ENCODE measurements around the gene ADGRB3.

DNA sequence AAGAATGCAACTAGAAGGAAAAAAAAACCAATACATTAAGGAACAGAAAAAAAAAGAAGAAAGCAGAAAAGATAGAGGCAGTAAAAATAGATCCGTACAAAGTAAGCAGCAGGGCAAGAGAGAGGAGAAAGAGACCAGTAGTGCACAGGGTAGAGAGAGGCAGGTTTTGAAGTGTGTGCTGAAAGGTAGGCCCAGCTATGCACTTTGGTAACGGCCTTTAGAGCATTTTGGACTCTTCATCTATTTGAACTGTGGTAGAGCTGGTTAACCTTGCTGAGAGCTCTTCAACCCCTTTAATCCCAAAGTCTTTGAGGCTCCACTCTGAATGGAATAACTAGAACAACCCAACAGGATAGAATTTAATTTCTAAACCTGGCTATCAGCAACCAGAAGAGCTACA, 45.2 kb downstream of the ADGRB3 start:
- no peak for TF ChIP-seq GATA2 (IDR thresholded peaks at IDR 0.05; ENCODE audit: low read depth, low read length)
- TF ChIP-seq GATA3 (IDR thresholded peaks at IDR 0.05; ENCODE audit: low read depth, low read length), result no peak

Measured in SH-SY5Y (cell line).